ENCODE data around the gene PPP1R12B. TPM values are rescaled to one million over a fixed set of nuclear protein-coding genes. Genes with fewer than 3 reads are reported as not detected.
"Not testable (repeated sequence)": the region's sequence is repeated elsewhere in the genome, so short reads cannot be mapped to it uniquely, and the experiment has no call there.

The PPP1R12B gene
- total RNA-seq, 1 donor from 2014 or later = 14.6 TPM

DNA sequence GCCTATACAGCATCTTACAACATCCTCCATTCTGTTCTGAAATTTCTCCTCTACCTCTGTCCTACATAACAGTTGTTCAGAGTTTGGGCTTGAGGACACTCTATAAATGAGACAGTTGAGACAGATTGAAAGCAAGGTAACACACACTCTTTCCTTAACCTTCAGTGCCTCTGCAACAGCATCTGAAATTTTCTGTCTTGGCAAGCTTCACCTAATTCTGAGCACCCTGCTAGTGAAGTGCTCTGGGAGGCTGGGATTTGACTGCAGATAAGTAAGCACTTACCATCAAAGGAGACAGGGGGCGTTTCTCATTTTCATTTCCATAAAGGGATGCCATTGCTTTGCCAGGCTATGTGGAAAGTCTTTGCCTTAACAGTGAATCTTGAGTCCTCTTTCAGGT, 53.3 kb downstream of the PPP1R12B start:
- not testable (repeated sequence) for ATAC-seq; DNase-seq (ENCODE audit: low spot score)

- ATAC-seq = peak; percentile 44
- not testable (repeated sequence) for DNase-seq (ENCODE audit: low spot score)
Observed at GRCh38 chr1:202403381-202403780, 54.9 kb downstream of the PPP1R12B start.

GRCh38 chr1:202405928-202406327, 57.4 kb downstream of the PPP1R12B start:
- ATAC-seq = no peak
- DNase-seq (ENCODE audit: low spot score) = no peak

GRCh38 chr1:202406896-202407295, 58.4 kb downstream of the PPP1R12B start:
- not testable (repeated sequence) for DNase-seq (ENCODE audit: low spot score); ATAC-seq

DNA sequence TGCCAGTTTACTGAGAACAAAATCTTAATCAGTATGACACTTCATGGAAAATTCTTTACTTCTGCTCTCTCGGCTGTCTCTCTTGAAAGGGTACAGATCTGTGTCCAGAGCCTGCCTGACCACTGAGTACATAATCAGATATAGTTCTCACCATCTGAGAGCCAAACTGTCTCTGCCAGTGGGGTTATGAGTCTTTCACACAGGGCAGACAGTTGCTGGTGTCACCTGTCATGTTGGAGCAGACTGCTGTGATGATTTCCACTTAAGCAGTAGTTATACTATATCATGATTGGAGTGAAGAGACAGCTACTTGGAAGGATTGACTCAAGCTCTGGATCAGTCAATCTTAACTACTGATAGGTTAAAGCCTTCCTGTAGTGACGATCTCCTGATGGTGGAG, 58.9 kb downstream of the PPP1R12B start:
- peak; percentile 20 for ATAC-seq
- not testable (repeated sequence) for DNase-seq (ENCODE audit: low spot score)

- ATAC-seq = peak; percentile 22
- DNase-seq (ENCODE audit: low spot score) = not testable (repeated sequence)
Observed at GRCh38 chr1:202410251-202410650, 61.8 kb downstream of the PPP1R12B start.

DNA sequence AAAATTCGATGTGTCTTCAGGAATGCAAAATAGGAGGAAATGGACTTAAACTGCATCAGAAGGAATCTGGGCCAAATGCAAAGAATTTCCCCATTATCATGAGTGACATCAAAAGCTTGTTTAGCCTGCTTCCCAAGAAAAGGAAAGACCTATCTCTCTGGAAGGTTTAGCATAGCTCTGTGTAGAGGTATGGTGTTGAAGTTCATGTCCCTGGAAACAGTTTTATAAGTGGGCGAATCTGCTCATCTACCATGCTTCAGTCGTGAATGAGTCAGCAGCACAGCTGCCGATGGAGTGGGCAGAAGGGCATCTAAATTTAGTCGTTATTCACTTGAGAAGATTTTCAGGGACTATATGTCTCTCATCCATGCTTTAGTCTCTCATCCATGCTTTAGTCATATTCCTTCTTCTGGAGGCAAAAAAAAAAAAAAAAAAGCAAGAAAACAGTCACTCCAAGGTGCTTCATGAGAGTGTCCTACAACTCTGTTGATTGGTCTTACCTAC, 62.4 kb downstream of the PPP1R12B start:
- not testable (repeated sequence) for ATAC-seq; DNase-seq (ENCODE audit: low spot score)

- no peak for ATAC-seq
- DNase-seq (ENCODE audit: low spot score) = no peak
Observed at GRCh38 chr1:202411422-202411821, 62.9 kb downstream of the PPP1R12B start.

DNA sequence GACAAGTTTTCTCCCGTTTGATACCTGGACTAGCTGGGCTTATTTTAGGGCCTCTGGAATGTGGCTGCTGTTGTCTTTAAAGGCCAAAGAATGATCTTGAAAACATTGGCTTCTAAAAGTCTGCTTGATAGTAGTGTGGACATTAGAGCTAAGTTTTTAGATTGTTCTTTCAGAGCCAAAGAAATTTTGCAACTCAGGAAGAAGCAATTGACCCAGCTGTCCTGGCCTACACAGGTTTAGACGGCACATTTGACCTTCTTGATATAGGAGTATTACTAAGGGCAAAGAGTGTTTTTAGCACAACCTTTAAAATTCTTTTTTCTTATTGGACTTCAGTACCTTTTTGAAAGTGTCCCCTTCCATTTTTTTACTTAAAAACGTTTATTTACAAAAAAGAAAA, 63.9 kb downstream of the PPP1R12B start:
- not testable (repeated sequence) for DNase-seq (ENCODE audit: low spot score)
- ATAC-seq = peak; percentile 94

DNA sequence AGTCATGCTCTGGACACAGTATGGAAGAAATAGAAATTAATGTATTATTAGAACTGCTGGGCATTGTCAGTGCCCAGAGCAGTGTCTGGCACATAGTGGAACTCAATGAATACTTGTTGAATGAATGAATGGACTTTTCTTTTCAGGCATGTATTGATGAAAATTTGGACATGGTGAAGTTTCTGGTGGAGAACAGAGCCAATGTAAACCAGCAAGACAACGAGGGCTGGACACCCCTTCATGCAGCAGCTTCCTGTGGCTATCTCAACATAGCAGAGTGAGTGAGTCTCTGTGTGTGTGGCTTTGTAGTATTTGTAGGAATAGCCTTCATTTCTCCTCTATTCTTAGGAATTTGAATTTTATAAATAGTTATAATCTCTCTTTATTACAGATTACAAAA, 68.1 kb downstream of the PPP1R12B start:
- ATAC-seq = no peak
- no peak for DNase-seq (ENCODE audit: low spot score)

DNA sequence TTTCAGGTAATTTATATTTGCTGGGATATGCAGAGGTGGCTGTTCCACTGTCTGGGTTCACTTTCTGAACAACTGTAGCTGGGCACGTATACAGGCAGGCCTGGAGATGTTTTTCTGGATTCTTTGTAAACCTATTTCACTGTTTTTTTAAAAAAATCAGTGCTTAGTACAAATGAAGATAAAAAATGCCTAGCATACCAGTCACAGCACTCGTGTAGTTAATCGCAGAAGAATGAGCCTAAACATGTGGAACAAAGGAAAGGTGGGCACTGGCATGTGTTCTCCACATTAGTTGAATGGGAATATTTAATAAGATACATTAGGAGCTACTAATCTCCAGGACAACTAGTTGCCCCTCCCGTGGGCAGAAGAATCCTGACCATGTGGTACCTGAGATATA, 68.6 kb downstream of the PPP1R12B start:
- not testable (repeated sequence) for ATAC-seq; DNase-seq (ENCODE audit: low spot score)

DNA sequence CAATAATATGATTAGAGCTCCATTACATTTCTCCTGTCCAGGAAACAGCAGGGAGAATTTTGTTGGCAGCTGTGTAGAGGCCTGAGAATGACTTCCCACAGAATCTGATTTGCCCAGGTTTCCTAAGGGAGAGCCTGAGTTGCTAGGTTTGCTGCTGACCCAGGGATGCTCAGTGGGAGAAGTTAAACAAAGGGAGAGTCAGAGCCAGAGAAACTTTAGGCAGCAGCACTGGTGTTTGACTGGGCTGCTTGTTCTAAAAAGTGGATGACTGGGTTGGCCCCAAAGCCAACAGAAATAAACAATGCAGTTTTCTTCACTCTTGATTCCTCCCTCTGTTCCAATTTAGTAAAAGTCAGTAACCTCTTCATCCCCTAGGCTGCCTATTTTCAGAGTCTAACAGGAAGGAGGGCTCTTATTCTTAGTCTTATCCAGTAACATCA, 69.3 kb downstream of the PPP1R12B start:
- not testable (repeated sequence) for ATAC-seq; DNase-seq (ENCODE audit: low spot score)

GRCh38 chr1:202419731-202420130, 71.2 kb downstream of the PPP1R12B start:
- not testable (repeated sequence) for DNase-seq (ENCODE audit: low spot score); ATAC-seq

- ATAC-seq; DNase-seq (ENCODE audit: low spot score): not testable (repeated sequence)
Observed at GRCh38 chr1:202420422-202421094, 72.1 kb downstream of the PPP1R12B start.

DNA sequence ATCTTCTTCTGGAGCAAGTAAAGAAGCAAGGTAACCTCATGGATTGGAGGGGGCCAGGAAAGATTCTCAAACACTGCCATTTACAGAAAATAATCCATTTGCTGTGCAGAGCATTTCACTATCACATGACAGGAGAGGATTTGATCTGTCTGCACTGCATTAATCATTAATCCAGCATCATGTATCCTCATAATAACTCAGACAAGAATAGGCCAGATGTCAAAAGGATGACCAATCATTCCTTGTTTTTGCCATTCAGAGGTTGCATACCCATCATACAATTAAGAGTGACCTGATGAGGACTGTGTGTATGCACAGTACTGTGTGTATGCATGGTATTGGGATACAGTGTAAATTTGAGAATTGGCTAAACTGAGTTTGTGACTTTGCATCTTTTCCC, 74.2 kb downstream of the PPP1R12B start:
- DNase-seq (ENCODE audit: low spot score) = not testable (repeated sequence)
- peak; percentile 63 for ATAC-seq

DNA sequence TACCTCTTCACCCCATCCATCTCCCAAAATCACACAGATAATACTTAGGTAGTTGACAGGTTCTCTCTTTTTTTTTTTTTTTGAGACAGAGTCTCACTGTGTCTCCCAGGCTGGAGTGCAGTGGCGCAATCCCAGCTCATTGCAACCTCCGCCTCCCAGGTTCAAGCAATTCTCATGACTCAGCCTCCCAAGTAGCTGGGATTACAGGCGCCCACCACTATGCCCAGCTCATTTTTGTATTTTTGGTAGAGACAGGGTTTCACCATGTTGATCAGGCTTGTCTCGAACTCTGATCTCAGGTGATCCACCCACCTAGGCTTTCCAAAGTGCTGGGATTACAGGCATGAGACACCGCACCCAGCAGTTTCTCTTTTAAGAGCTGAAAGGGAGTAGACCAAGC, 75.8 kb downstream of the PPP1R12B start:
- not testable (repeated sequence) for ATAC-seq

GRCh38 chr1:202430111-202430510, 81.6 kb downstream of the PPP1R12B start:
- ATAC-seq; DNase-seq (ENCODE audit: low spot score): not testable (repeated sequence)

More for the DNA sequence above, 75.8 kb downstream of the PPP1R12B start:
- DNase-seq (ENCODE audit: low spot score) = not testable (repeated sequence)

GRCh38 chr1:202432338-202432737, 83.8 kb downstream of the PPP1R12B start:
- ATAC-seq; DNase-seq (ENCODE audit: low spot score): not testable (repeated sequence)

GRCh38 chr1:202433155-202434043, 84.9 kb downstream of the PPP1R12B start:
- DNase-seq (ENCODE audit: low spot score) (peak; percentile 51), ATAC-seq (peak; percentile 91)

DNA sequence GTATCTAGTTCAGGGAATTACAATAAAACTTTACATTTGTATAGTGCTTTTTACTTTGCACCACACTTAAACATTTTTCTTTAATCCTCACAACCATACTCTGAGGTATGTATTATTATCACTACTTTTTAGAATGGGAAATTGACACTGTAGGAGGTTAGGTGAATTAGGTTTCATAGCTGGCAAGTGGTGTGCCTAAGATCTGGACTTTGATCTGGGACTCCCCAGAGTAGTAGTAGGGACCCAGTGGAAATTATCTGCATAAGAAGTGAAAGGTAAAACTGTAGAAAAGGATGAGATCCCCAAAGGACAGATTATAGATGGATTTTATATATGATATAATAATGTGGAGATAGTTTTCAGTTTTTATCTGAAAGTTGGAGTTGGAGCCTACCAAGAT, 85.6 kb downstream of the PPP1R12B start:
- DNase-seq (ENCODE audit: low spot score) (no peak), ATAC-seq (peak; percentile 68)
